HG02678 (cell line): ENCODE results near the gene SREBF1.

Experiments
- ATAC-seq: cut with Tn5 transposase; IDR thresholded peaks from one replicate; pipeline ENCODE4 v1.9.1; 2021; ENCODE audit warnings: mild to moderate bottlenecking, moderate library complexity; ENCODE audit not compliant: unreplicated experiment

Gene SREBF1

GRCh38 chr17:17826342-17826713, 10.5 kb downstream of the SREBF1 start:
- ATAC-seq: no peak

GRCh38 chr17:17824783-17825614, 11.8 kb downstream of the SREBF1 start:
- ATAC-seq: no peak

GRCh38 chr17:17824119-17824782, 12.5 kb downstream of the SREBF1 start:
- no peak for ATAC-seq

GRCh38 chr17:17823433-17824118, 13.2 kb downstream of the SREBF1 start:
- ATAC-seq: peak; percentile 85

GRCh38 chr17:17822616-17823015, 14.2 kb downstream of the SREBF1 start:
- no peak for ATAC-seq

GRCh38 chr17:17822189-17822588, 14.6 kb downstream of the SREBF1 start:
- ATAC-seq: no peak

GRCh38 chr17:17820463-17821158, 16.2 kb downstream of the SREBF1 start:
- no peak for ATAC-seq

- ATAC-seq: no peak
These were observed 16.7 kb downstream of the SREBF1 start for GRCh38 chr17:17820046-17820445.

- ATAC-seq: peak; percentile 48
These were observed 17.2 kb downstream of the SREBF1 start for GRCh38 chr17:17819561-17819995.

GRCh38 chr17:17819111-17819510, 17.7 kb downstream of the SREBF1 start:
- no peak for ATAC-seq

- ATAC-seq: no peak
These were observed 18.7 kb downstream of the SREBF1 start for GRCh38 chr17:17818088-17818526.

- ATAC-seq: no peak
These were observed 19.2 kb downstream of the SREBF1 start for GRCh38 chr17:17817552-17817947.

- no peak for ATAC-seq
These were observed 19.8 kb downstream of the SREBF1 start for GRCh38 chr17:17816831-17817551.

- ATAC-seq: no peak
These were observed 20.5 kb downstream of the SREBF1 start for GRCh38 chr17:17816240-17816814.

GRCh38 chr17:17815436-17816200, 21.2 kb downstream of the SREBF1 start:
- ATAC-seq: no peak

GRCh38 chr17:17815062-17815406, 21.8 kb downstream of the SREBF1 start:
- ATAC-seq: no peak

- no peak for ATAC-seq
These were observed 22.4 kb downstream of the SREBF1 start for GRCh38 chr17:17814162-17815061.

GRCh38 chr17:17813725-17814095, 23.1 kb downstream of the SREBF1 start:
- ATAC-seq: no peak
